GM13976 (cell line): ENCODE results near the gene ARHGEF2.
"Not testable (repeated sequence)": the region's sequence is repeated elsewhere in the genome, so short reads cannot be mapped to it uniquely, and the experiment has no call there.

Source experiments
- DNase-seq: peaks from one replicate; pipeline ENCODE4 v3.0.0; 2012; ENCODE audit warnings: low spot score
- CTCF ChIP-seq: IDR thresholded peaks from 2 replicates; pipeline ENCODE4 v1.5.1; 2012; ENCODE audit warnings: borderline replicate concordance, mild to moderate bottlenecking; ENCODE audit not compliant: insufficient read depth; ENCODE audit errors: extremely low read depth, missing control alignments, control extremely low read depth
- in situ Hi-C: fragments of 300-500 bp; cut with MboI; formaldehyde crosslinking; loops from one replicate; pipeline ENCODE4 v1.12.0; 2022; ENCODE audit warnings: low sequenced_read_pairs, mixed read lengths, inconsistent platforms; ENCODE audit not compliant: unreplicated experiment

The ARHGEF2 gene

GRCh38 chr1:155990005-155990739, 11.8 kb upstream of the ARHGEF2 start:
- TF ChIP-seq CTCF, result no peak
- in situ Hi-C loops, result no loop called here
- peak; percentile 58 for DNase-seq

GRCh38 chr1:155989242-155990004, 11.1 kb upstream of the ARHGEF2 start:
- peak; percentile 97 for TF ChIP-seq CTCF
- peak; percentile 86 for DNase-seq
- in situ Hi-C loops, result no loop called here

GRCh38 chr1:155984903-155985645, 6.7 kb upstream of the ARHGEF2 start:
- in situ Hi-C loops, DNase-seq: not testable (repeated sequence)

- TF ChIP-seq CTCF, result no peak
- in situ Hi-C loops, result no loop called here
- no peak for DNase-seq
Measured at GRCh38 chr1:155984341-155984740, 6.0 kb upstream of the ARHGEF2 start.

GRCh38 chr1:155983191-155984024, 5.1 kb upstream of the ARHGEF2 start:
- no peak for DNase-seq
- TF ChIP-seq CTCF, result no peak
- in situ Hi-C loops, result no loop called here

GRCh38 chr1:155982106-155982505, 3.8 kb upstream of the ARHGEF2 start:
- DNase-seq, result no peak
- no peak for TF ChIP-seq CTCF
- in situ Hi-C loops, result no loop called here
